ENCODE data around the gene LYG2. TPM values are rescaled to one million over a fixed set of nuclear protein-coding genes. Genes with fewer than 3 reads are reported as not detected.

The LYG2 gene
- total RNA-seq, 6 experiments from 2014 or later: not detected

GRCh38 chr2:99216096-99216495 lies 39.4 kb downstream of the LYG2 start:
- Histone ChIP-seq H3K4me3 (no peak overlapping the region), H3K27me3 (no peaks in the 10 kb centered on the region), H3K27ac (no peak overlapping the region), H3K9me3 (no peaks in the 10 kb centered on the region), H3K36me3 (no peaks in the 10 kb centered on the region), H3K4me1 (no peaks in the 10 kb centered on the region)
- WGBS (ENCODE audit: insufficient coverage, low coverage, low lambda C conversion rate, missing lambda C conversion rate): 88% methylated on average over 2 of the region's 2 CpGs
- no peak for ATAC-seq
- no peak for DNase-seq
- TF ChIP-seq POLR2A (IDR thresholded peaks at IDR 0.05) (no peak), CTCF (IDR thresholded peaks at IDR 0.05) (no peak)
- intact Hi-C loops (cut with DNase I): no loop called here

- no peak for ATAC-seq
- no peaks in the 10 kb centered on the region for H3K36me3 ChIP-seq
- no peaks in the 10 kb centered on the region for H3K27me3 ChIP-seq
- 100% methylated on average over 3 of the region's 5 CpGs for WGBS (ENCODE audit: insufficient coverage, low coverage, low lambda C conversion rate, missing lambda C conversion rate)
- TF ChIP-seq CTCF (IDR thresholded peaks at IDR 0.05) (no peak), POLR2A (IDR thresholded peaks at IDR 0.05) (no peak)
- H3K4me1 ChIP-seq: no peaks in the 10 kb centered on the region
- no peak overlapping the region for H3K4me3 ChIP-seq
- intact Hi-C loops (cut with DNase I): no loop called here
- DNase-seq: no peak
- H3K9me3 ChIP-seq: no peaks in the 10 kb centered on the region
- no peak overlapping the region for H3K27ac ChIP-seq
Observed at GRCh38 chr2:99205491-99205890, 50.0 kb downstream of the LYG2 start.

- no peak overlapping the region for H3K27ac ChIP-seq
- DNase-seq (no peak), ATAC-seq (no peak)
- no peaks in the 10 kb centered on the region for H3K4me1 ChIP-seq
- WGBS (ENCODE audit: insufficient coverage, low coverage, low lambda C conversion rate, missing lambda C conversion rate): 93% methylated on average over 4 of the region's 4 CpGs
- H3K27me3 ChIP-seq: no peaks in the 10 kb centered on the region
- peaks cover 0 to 9% (median 2%) of the 10 kb centered on the region in 4 donors for H3K36me3 ChIP-seq
- no peak overlapping the region for H3K4me3 ChIP-seq
- no peaks in the 10 kb centered on the region for H3K9me3 ChIP-seq
- TF ChIP-seq POLR2A (IDR thresholded peaks at IDR 0.05) (no peak), CTCF (IDR thresholded peaks at IDR 0.05) (no peak)
- intact Hi-C loops (cut with DNase I): no loop called here
Observed at GRCh38 chr2:99201959-99202678, 53.3 kb downstream of the LYG2 start.

- H3K27me3 ChIP-seq: no peaks in the 10 kb centered on the region
- peaks cover 0 to 28% (median 11%) of the 10 kb centered on the region in 4 donors for H3K36me3 ChIP-seq
- no peak overlapping the region for H3K27ac ChIP-seq
- intact Hi-C loops (cut with DNase I): no loop called here
- DNase-seq (no peak), ATAC-seq (no peak)
- H3K9me3 ChIP-seq: no peaks in the 10 kb centered on the region
- WGBS (ENCODE audit: insufficient coverage, low coverage, low lambda C conversion rate, missing lambda C conversion rate): 70% methylated on average over 7 of the region's 7 CpGs
- no peak overlapping the region for H3K4me3 ChIP-seq
- TF ChIP-seq POLR2A (IDR thresholded peaks at IDR 0.05) (no peak), CTCF (IDR thresholded peaks at IDR 0.05) (no peak)
- H3K4me1 ChIP-seq: no peaks in the 10 kb centered on the region
Observed at GRCh38 chr2:99200076-99200800, 55.2 kb downstream of the LYG2 start.

Measured in right lobe of liver (tissue), 6 donors.